Measurements from ENCODE around the gene ZNF675.

DNA sequence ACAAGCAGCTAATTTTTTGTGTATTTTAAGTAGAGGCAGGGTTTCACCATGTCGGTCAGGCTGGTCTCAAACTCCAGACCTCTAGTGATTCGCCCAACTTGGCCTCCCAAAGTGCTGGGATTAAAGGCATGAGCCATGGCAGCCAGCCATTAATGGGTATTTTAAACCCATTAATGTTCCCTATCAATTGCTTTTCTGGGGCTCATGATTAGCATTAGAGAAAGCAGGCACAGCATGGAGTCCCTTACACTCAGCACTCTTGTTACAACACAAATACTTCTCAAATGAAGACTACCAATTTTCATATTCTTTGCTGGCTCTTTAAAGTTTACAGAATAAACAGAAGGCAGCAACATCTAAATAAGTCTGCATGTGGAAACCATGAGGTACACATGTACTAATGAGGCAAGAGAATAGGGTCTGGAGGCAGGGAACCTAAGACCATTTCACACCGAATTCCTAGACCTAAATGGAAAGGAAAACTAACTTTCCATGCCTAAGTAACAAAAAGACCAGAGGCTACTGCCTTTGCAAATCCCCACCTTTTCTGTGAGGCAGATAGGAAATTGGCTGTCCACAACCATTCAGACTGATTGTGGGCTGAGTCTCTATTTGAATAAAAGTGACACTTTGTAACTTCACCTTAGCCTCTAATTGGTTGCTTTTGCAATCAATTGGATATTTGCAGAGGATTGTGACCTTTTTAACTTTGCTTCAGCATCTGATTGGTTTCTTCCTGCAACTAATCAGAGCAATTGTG is 21.2 kb downstream of the ZNF675 start:
- TF ChIP-seq, protein P1, sequence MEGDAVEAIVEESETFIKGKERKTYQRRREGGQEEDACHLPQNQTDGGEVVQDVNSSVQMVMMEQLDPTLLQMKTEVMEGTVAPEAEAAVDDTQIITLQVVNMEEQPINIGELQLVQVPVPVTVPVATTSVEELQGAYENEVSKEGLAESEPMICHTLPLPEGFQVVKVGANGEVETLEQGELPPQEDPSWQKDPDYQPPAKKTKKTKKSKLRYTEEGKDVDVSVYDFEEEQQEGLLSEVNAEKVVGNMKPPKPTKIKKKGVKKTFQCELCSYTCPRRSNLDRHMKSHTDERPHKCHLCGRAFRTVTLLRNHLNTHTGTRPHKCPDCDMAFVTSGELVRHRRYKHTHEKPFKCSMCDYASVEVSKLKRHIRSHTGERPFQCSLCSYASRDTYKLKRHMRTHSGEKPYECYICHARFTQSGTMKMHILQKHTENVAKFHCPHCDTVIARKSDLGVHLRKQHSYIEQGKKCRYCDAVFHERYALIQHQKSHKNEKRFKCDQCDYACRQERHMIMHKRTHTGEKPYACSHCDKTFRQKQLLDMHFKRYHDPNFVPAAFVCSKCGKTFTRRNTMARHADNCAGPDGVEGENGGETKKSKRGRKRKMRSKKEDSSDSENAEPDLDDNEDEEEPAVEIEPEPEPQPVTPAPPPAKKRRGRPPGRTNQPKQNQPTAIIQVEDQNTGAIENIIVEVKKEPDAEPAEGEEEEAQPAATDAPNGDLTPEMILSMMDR (IDR thresholded peaks at IDR 0.05): no peak
- no peak for TF ChIP-seq POLR2A (IDR thresholded peaks at IDR 0.05)

Measured in vagina (tissue), 2 donors.